Pancreas (tissue), 10 donors: ENCODE measurements around the gene APOL2. TPM values are rescaled to one million over a fixed set of nuclear protein-coding genes. Genes with fewer than 3 reads are reported as not detected.
A peak's percentile ranks its signal among the peaks of the same experiment; 100 is the strongest.

Experiments used
- ATAC-seq, 4 donors: fragments of 200-7000 bp; cut with Tn5 transposase; one replicate each; pipeline versions ENCODE4 v1.8.0 to v1.9.1; 2020; ENCODE audit warnings: mild to moderate bottlenecking in 4 of 4, moderate library complexity in 4 of 4
- DNase-seq, 6 donors: peaks; one replicate each; pipeline ENCODE4 v3.0.0-alpha.2; 2020
- FAIRE-seq: peaks from 2 replicates; lab custom pipeline; 2012; peaks lifted over from hg19 to GRCh38; lab: Jason Lieb, UNC
- H3K27ac ChIP-seq, 4 donors: fragments of 200-600 bp; sonication (generic); 1 replicate in 3 of 4; 2 replicates in 1 of 4; pipeline versions ENCODE4 v1.5.0 to v1.8.0; 2020
- H3K27me3 ChIP-seq, 4 donors: fragments of 200-600 bp; one replicate each; pipeline ENCODE4 v1.8.0; 2021
- H3K36me3 ChIP-seq, 3 donors: fragments of 200-600 bp; sonication (generic) in 1 of 3; one replicate each; pipeline versions ENCODE4 v1.5.0 to v1.8.0; 2020 to 2021
- H3K4me1 ChIP-seq, 3 donors: fragments of 200-600 bp; one replicate each; pipeline ENCODE4 v1.8.0; 2021
- H3K4me3 ChIP-seq, 4 donors: fragments of 200-600 bp; sonication (generic) in 2 of 4; one replicate each; pipeline versions ENCODE4 v1.5.0 to v1.8.0; 2020 to 2021
- H3K9me3 ChIP-seq, 4 donors: fragments of 200-600 bp; one replicate each; pipeline ENCODE4 v1.8.0; 2021
- CTCF ChIP-seq, 4 donors: fragments of 200-600 bp; sonication (generic) in 3 of 4; IDR thresholded peaks; one replicate each; pipeline versions ENCODE4 v1.5.0 to v1.8.0; 2021; ENCODE audit warnings: antibody characterized with exemption in 4 of 4
- WGBS, 2 donors: extraction: QIAGEN DNeasy Blood & Tissue Kit; methylation state at CpG; one replicate each; pipeline ENCODE4 v1.1.7; 2013; 5-methylcytosine and 5-hydroxymethylcytosine counted together
- intact Hi-C, 3 donors: fragments of 100-400 bp; cut with DNase I; formaldehyde crosslinking; loops; one replicate each; pipeline versions ENCODE4 v1.11.1 to v1.14.2; 2022
- polyA plus RNA-seq, 2 donors: library from polyadenylated mRNA; stranded (reverse); fragments of 200-250 nt; gene quantifications; one replicate each; pipeline ENCODE4 v1.2.3, GENCODE V29; 2013
- total RNA-seq, 6 donors: library from RNA; stranded (reverse); fragmentation: NEBNext Ultra II Directional in 4 of 6; extraction: Animal tissue kit (Norgen Biotek cat#: 25700) in 4 of 6; gene quantifications; one replicate each; pipeline versions ENCODE4 v1.2.1 to v1.2.4, GENCODE V29; 2021 to 2023
- donor health status: healthy with polysubstance abuse.
- donor health status: DM: no; HTN: no; CAD: no; lungs with moderate emphysema.
- donor health status: DM: no; HTN: no; CAD: no.
- donor health status: control.
- donor health status: control.
- donor health status: Bipolar disorder and iron deficiency.
- donor health status: DM: yes; HTN: yes; CAD: no.
- donor health status: DM: no; HTN: no; CAD: no.
- donor health status: DM: no; HTN: no; CAD: no.
- donor health status: DM: yes; HTN: yes; CAD: no.

APOL2 gene
- total and polyA plus RNA-seq, 8 donors, result 6.3 to 23.4 (median 16.5) TPM

GRCh38 chr22:36243986-36244385, 4.7 kb upstream of the APOL2 start:
- DNase-seq (peak in 1 of 6 donors; percentile 4), FAIRE-seq (no peak), ATAC-seq (no peak)
- 84 to 85% methylated on average over 5 of the region's 5 CpGs for WGBS, 2 donors
- Histone ChIP-seq H3K4me3 (no peak overlapping the region), H3K27ac (no peak overlapping the region), H3K9me3 (no peaks in the 10 kb centered on the region), H3K36me3 (no peaks in the 10 kb centered on the region), H3K4me1 (no peaks in the 10 kb centered on the region), H3K27me3 (no peaks in the 10 kb centered on the region)
- TF ChIP-seq CTCF (IDR thresholded peaks at IDR 0.05), result no peak
- intact Hi-C loops, result no loop called here

GRCh38 chr22:36239150-36239400, 252 bp downstream of the APOL2 start:
- Histone ChIP-seq H3K4me1 (peaks cover 3 to 18% (median 4%) of the 10 kb centered on the region in 3 donors), H3K4me3 (peak overlapping the region; percentile 49 to 73 (median 60)), H3K36me3 (no peaks in the 10 kb centered on the region), H3K27ac (peak overlapping the region; percentile 53 to 93 (median 74)), H3K9me3 (no peaks in the 10 kb centered on the region), H3K27me3 (no peaks in the 10 kb centered on the region)
- no peak for DNase-seq
- no peak for TF ChIP-seq CTCF (IDR thresholded peaks at IDR 0.05)
- intact Hi-C loops, result no loop called here
- 0 to 1% methylated on average over 4 of the region's 4 CpGs for WGBS, 2 donors
- FAIRE-seq, result no peak
- ATAC-seq, result peak; percentile 17 to 39 (median 35)

- intact Hi-C loops, result no loop called here
- TF ChIP-seq CTCF (IDR thresholded peaks at IDR 0.05), result no peak
- 1% methylated on average over 5 of the region's 5 CpGs for WGBS, 2 donors
- peaks cover 3 to 18% (median 4%) of the 10 kb centered on the region in 3 donors for H3K4me1 ChIP-seq
- no peaks in the 10 kb centered on the region for H3K9me3 ChIP-seq
- H3K27ac ChIP-seq, result peak overlapping the region; percentile 53 to 93 (median 74)
- peak in 1 of 6 donors; percentile 25 for DNase-seq
- H3K4me3 ChIP-seq, result peak overlapping the region; percentile 49 to 73 (median 60)
- ATAC-seq, result peak; percentile 20 to 49 (median 34)
- no peak for FAIRE-seq
- H3K36me3 ChIP-seq, result no peaks in the 10 kb centered on the region
- no peaks in the 10 kb centered on the region for H3K27me3 ChIP-seq
These were observed 766 bp downstream of the APOL2 start for GRCh38 chr22:36238373-36239149.

DNA sequence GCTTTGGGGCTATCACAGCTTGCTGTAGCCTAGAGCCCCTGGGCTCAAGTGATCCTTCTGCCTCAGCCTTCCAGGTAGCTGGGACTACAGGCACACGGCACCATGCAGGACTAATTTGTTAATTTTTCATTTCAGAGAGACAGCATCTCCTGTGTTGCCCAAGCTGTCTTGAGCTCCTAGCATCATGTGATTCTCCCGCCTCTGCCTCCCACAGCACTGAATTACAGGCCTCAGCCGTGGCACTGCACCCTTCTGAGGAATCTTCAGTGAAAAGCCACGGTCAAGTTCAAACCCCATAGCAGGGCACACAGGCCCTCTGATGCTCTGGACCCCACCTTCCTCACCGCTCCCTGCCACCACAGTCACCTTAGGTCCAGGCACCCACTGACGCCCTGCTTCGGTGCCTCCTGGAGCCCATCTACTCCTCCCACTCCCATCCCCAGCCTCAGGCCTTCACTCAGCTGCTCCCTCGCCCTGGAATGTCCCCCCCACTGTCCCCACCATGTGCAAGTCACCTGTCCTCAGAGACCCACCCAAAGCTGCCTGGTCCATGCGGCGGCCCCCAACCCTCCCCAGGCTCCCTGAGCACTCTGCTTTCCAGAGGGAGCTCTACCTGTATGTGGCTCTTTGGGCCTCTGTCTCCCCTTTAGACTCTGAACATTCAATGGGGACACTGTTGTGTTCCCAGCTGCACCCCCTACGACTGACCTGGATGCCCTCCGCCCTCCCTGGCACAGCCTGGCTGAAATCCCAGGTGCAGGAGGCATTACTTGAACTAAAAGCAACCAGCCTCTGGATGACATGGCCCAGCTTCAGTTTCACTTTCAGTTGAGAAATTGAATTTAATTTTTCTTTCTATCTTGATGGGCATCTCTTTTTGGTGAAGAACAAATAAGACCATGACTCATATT, 1.6 kb downstream of the APOL2 start:
- TF ChIP-seq CTCF (IDR thresholded peaks at IDR 0.05), result no peak
- DNase-seq (no peak), ATAC-seq (peak in 2 of 4 donors; percentile 6 to 24), FAIRE-seq (no peak)
- Histone ChIP-seq H3K9me3 (no peaks in the 10 kb centered on the region), H3K27me3 (no peaks in the 10 kb centered on the region), H3K4me1 (peaks cover 3 to 18% (median 4%) of the 10 kb centered on the region in 3 donors), H3K36me3 (peaks cover 0 to 5% (median 0%) of the 10 kb centered on the region in 3 donors), H3K4me3 (peak overlapping the region in 3 of 4 donors; percentile 55 to 73 (median 65)), H3K27ac (peak overlapping the region in 2 of 4 donors; percentile 87 to 93)
- 70 to 72% methylated on average over 12 of the region's 12 CpGs for WGBS, 2 donors
- intact Hi-C loops, result no loop called here
